ENCODE data around the gene HBE1.

Gene HBE1

GRCh38 chr11:5227681-5228080, 42.1 kb downstream of the HBE1 start:
- intact Hi-C loops (cut with micrococcal nuclease): no loop called here
- no peaks in the 10 kb centered on the region for H3K36me3 Mint-ChIP-seq (ENCODE audit: low read depth)
- no peak overlapping the region for H3K27ac Mint-ChIP-seq
- H3K4me1 Mint-ChIP-seq (ENCODE audit: low read depth): no peaks in the 10 kb centered on the region
- H3K27me3 Mint-ChIP-seq: no peaks in the 10 kb centered on the region
- no peak overlapping the region for H3K4me3 Mint-ChIP-seq
- H3K9me3 Mint-ChIP-seq: no peaks in the 10 kb centered on the region

- no peak within 1 kb of the TSS for H3K4me3 Mint-ChIP-seq
- intact Hi-C loops (cut with micrococcal nuclease): no loop called here
- no peaks in the 10 kb centered on the region for H3K9me3 Mint-ChIP-seq
- no peaks in the 10 kb centered on the region for H3K36me3 Mint-ChIP-seq (ENCODE audit: low read depth)
- H3K27ac Mint-ChIP-seq: no peak within 1 kb of the TSS
- no peaks in the 10 kb centered on the region for H3K4me1 Mint-ChIP-seq (ENCODE audit: low read depth)
- H3K27me3 Mint-ChIP-seq: no peaks in the 10 kb centered on the region
These were observed 42.9 kb downstream of the HBE1 start, which contains the start of gene HBB for GRCh38 chr11:5226732-5227310. HBB (minus strand) TSS chr11:5227071; CDS start chr11:5227021, 50 bp downstream.

- H3K4me1 Mint-ChIP-seq (ENCODE audit: low read depth): no peaks in the 10 kb centered on the region
- H3K4me3 Mint-ChIP-seq: no peak overlapping the region
- intact Hi-C loops (cut with micrococcal nuclease): no loop called here
- peaks cover 13% of the 10 kb centered on the region for H3K9me3 Mint-ChIP-seq
- H3K27me3 Mint-ChIP-seq: no peaks in the 10 kb centered on the region
- H3K36me3 Mint-ChIP-seq (ENCODE audit: low read depth): no peaks in the 10 kb centered on the region
- no peak overlapping the region for H3K27ac Mint-ChIP-seq
These were observed 44.3 kb downstream of the HBE1 start for GRCh38 chr11:5225480-5225871.

- H3K27ac Mint-ChIP-seq: no peak overlapping the region
- no peak overlapping the region for H3K4me3 Mint-ChIP-seq
- H3K27me3 Mint-ChIP-seq: no peaks in the 10 kb centered on the region
- intact Hi-C loops (cut with micrococcal nuclease): no loop called here
- no peaks in the 10 kb centered on the region for H3K4me1 Mint-ChIP-seq (ENCODE audit: low read depth)
- H3K36me3 Mint-ChIP-seq (ENCODE audit: low read depth): no peaks in the 10 kb centered on the region
- H3K9me3 Mint-ChIP-seq: peaks cover 16% of the 10 kb centered on the region
These were observed 44.9 kb downstream of the HBE1 start for GRCh38 chr11:5224538-5225479.

- intact Hi-C loops (cut with micrococcal nuclease): no loop called here
- Mint-ChIP-seq H3K4me1 (ENCODE audit: low read depth) (no peaks in the 10 kb centered on the region), H3K36me3 (ENCODE audit: low read depth) (no peaks in the 10 kb centered on the region), H3K4me3 (no peak overlapping the region), H3K27ac (no peak overlapping the region), H3K9me3 (peaks cover 22% of the 10 kb centered on the region), H3K27me3 (no peaks in the 10 kb centered on the region)
These were observed 46.1 kb downstream of the HBE1 start for GRCh38 chr11:5223686-5224085.

GRCh38 chr11:5223146-5223545, 46.6 kb downstream of the HBE1 start:
- H3K27me3 Mint-ChIP-seq: no peaks in the 10 kb centered on the region
- no peak overlapping the region for H3K4me3 Mint-ChIP-seq
- no peak overlapping the region for H3K27ac Mint-ChIP-seq
- intact Hi-C loops (cut with micrococcal nuclease): no loop called here
- H3K9me3 Mint-ChIP-seq: peaks cover 25% of the 10 kb centered on the region
- H3K36me3 Mint-ChIP-seq (ENCODE audit: low read depth): no peaks in the 10 kb centered on the region
- no peaks in the 10 kb centered on the region for H3K4me1 Mint-ChIP-seq (ENCODE audit: low read depth)

Data from dendritic cell treated with granulocyte-macrophage colony-stimulating factor and Interleukin-4, amounts not matched to agents 40 ng/mL and 50 ng/mL, for 4 days (primary cell).